HEK293 (cell line): ENCODE data around the gene LAMTOR4.
"Not testable (repeated sequence)": the region's sequence is repeated elsewhere in the genome, so short reads cannot be mapped to it uniquely, and the experiment has no call there.

Experiments
- CTCF ChIA-PET: fragments of 350-600 bp; formaldehyde crosslinking; extraction: SDS; loops from one replicate; lab custom pipeline; 2021; ENCODE audit warnings: antibody characterized with exemption; lab: Yijun Ruan, JAX
- POLR2A ChIA-PET: fragments of 300-600 bp; formaldehyde crosslinking; extraction: SDS; loops from one replicate; lab custom pipeline; 2020; ENCODE audit warnings: antibody characterized with exemption, inconsistent platforms; lab: Yijun Ruan, JAX
- H3K27ac ChIP-seq: fragments of 200-500 bp; sonication (Bioruptor generic); 2 replicates; pipeline ENCODE4 v1.5.1; 2014; ENCODE audit warnings: low read depth, low read length, control low read depth, inconsistent platforms; ENCODE audit errors: extremely low read depth
- H3K36me3 ChIP-seq, 2 experiments: fragments of 200-500 bp in 1 of 2; sonication (Bioruptor generic) in 1 of 2; 1 replicate in 1 of 2; 2 replicates in 1 of 2; pipeline ENCODE4 v1.5.1; 2014 to 2017; ENCODE audit warnings: inconsistent platforms in 2 of 2, low read length in 2 of 2; ENCODE audit not compliant: control insufficient read depth in 2 of 2, insufficient read depth in 1 of 2
- H3K4me1 ChIP-seq: fragments of 200-500 bp; sonication (Bioruptor generic); 2 replicates; pipeline ENCODE4 v1.5.1; 2014; ENCODE audit warnings: mild to moderate bottlenecking, low read length, inconsistent platforms; ENCODE audit not compliant: control insufficient read depth, insufficient read depth
- H3K4me3 ChIP-seq: 2 replicates; pipeline ENCODE4 v1.5.1; 2011; ENCODE audit warnings: low read depth, mild to moderate bottlenecking, control low read depth, low read length, moderate library complexity
- H3K9me3 ChIP-seq: fragments of 200-500 bp; sonication (Bioruptor generic); 2 replicates; pipeline ENCODE4 v1.5.1; 2014; ENCODE audit warnings: low read depth, low read length, inconsistent platforms; ENCODE audit not compliant: control insufficient read depth, insufficient read depth
- SCRT2 ChIP-seq: fragments of 450-650 bp; formaldehyde crosslinking; IDR thresholded peaks from 2 replicates; pipeline ENCODE4 v1.5.1; 2016; ENCODE audit warnings: missing biosample characterization, missing genetic modification characterization
- ZIC2 ChIP-seq: fragments of 450-650 bp; formaldehyde crosslinking; IDR thresholded peaks from 2 replicates; pipeline ENCODE4 v1.5.1; 2016; ENCODE audit warnings: missing biosample characterization, missing genetic modification characterization
- ZNF121 ChIP-seq: fragments of 450-650 bp; formaldehyde crosslinking; IDR thresholded peaks from 2 replicates; pipeline ENCODE4 v1.5.1; 2016; ENCODE audit warnings: missing biosample characterization, missing genetic modification characterization
- ZNF155 ChIP-seq: fragments of 450-650 bp; formaldehyde crosslinking; IDR thresholded peaks from 2 replicates; pipeline ENCODE4 v1.5.1; 2016; ENCODE audit warnings: missing biosample characterization, missing genetic modification characterization
- ZNF184 ChIP-seq: fragments of 450-650 bp; IDR thresholded peaks from 2 replicates; pipeline ENCODE4 v1.5.1; 2018; ENCODE audit warnings: missing biosample characterization, mild to moderate bottlenecking, missing genetic modification characterization
- ZNF211 ChIP-seq: fragments of 450-650 bp; formaldehyde crosslinking; IDR thresholded peaks from 2 replicates; pipeline ENCODE4 v1.5.1; 2016; ENCODE audit warnings: low read depth, missing biosample characterization, missing genetic modification characterization
- ZNF24 ChIP-seq: fragments of 450-650 bp; formaldehyde crosslinking; IDR thresholded peaks from 2 replicates; pipeline ENCODE4 v1.5.1; 2016; ENCODE audit warnings: missing biosample characterization, missing genetic modification characterization
- ZNF324 ChIP-seq: fragments of 450-650 bp; formaldehyde crosslinking; IDR thresholded peaks from 2 replicates; pipeline ENCODE4 v1.5.1; 2016; ENCODE audit warnings: missing biosample characterization, missing genetic modification characterization
- ZNF341 ChIP-seq: fragments of 450-650 bp; formaldehyde crosslinking; IDR thresholded peaks from 2 replicates; pipeline ENCODE4; 2016; ENCODE audit warnings: low read depth, missing biosample characterization, missing genetic modification characterization
- ZNF549 ChIP-seq: fragments of 450-650 bp; IDR thresholded peaks from 2 replicates; pipeline ENCODE4 v1.5.1; 2018; ENCODE audit warnings: missing biosample characterization, missing genetic modification characterization, mild to moderate bottlenecking, inconsistent platforms, moderate library complexity
- ZNF610 ChIP-seq: fragments of 450-650 bp; formaldehyde crosslinking; IDR thresholded peaks from 2 replicates; pipeline ENCODE4 v1.5.1; 2016; ENCODE audit warnings: missing biosample characterization, missing genetic modification characterization, borderline replicate concordance
- ZNF837 ChIP-seq: fragments of 450-650 bp; formaldehyde crosslinking; IDR thresholded peaks from 2 replicates; pipeline ENCODE4 v1.5.1; 2016; ENCODE audit warnings: missing biosample characterization, missing genetic modification characterization
- TF ChIP-seq, protein P1 (sequence below): fragments of 450-650 bp; formaldehyde crosslinking; IDR thresholded peaks from 2 replicates; pipeline ENCODE4 v1.5.1; 2016; ENCODE audit warnings: missing biosample characterization, missing genetic modification characterization
- TF ChIP-seq, protein P2 (sequence below): fragments of 450-650 bp; formaldehyde crosslinking; IDR thresholded peaks from 2 replicates; pipeline ENCODE4 v1.5.1; 2016; ENCODE audit warnings: missing biosample characterization, missing genetic modification characterization
- TF ChIP-seq, protein P3 (sequence below): fragments of 450-650 bp; formaldehyde crosslinking; IDR thresholded peaks from 2 replicates; pipeline ENCODE4 v1.5.1; 2016; ENCODE audit warnings: missing biosample characterization, missing genetic modification characterization
- TF ChIP-seq, protein P4 (sequence below): fragments of 450-650 bp; formaldehyde crosslinking; IDR thresholded peaks from 2 replicates; pipeline ENCODE4 v1.5.1; 2017; ENCODE audit warnings: missing biosample characterization, missing genetic modification characterization

LAMTOR4 gene

DNA sequence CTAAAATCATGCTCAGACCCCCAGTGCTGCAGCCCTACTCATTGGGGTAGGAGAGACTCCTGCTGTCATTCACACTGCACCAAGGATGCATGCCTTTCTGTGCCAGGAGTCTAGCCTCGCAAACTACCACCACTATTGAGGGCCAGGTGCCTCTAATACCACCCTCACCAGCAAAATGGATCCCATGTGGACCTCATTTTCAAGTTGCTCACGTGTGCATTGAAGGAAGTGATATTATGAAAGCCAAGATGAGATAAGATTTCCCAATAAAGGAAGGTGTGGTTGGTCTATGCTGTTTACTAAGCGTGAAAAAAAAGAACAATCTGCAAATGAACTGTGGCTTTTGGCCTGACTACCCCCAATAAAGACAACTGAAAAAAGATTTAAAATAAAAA lies 7.2 kb upstream of the LAMTOR4 start:
- POLR2A ChIA-PET = interaction anchor here (0.9 kb wide), 1 partner anchor 40 kb away, joined by 5 read pairs; the partner anchor contains the start of gene AP4M1
- no peak overlapping the region for H3K4me3 ChIP-seq
- CTCF ChIA-PET = interaction anchor here (1.5 to 2.6 kb wide), 2 partner anchors 10 to 13 kb away, joined by 8 to 33 read pairs; no protein-coding TSS in a partner anchor
- H3K27ac ChIP-seq = no peak overlapping the region
- no peaks in the 10 kb centered on the region for H3K9me3 ChIP-seq
- H3K36me3 ChIP-seq = no peaks in the 10 kb centered on the region
- TF ChIP-seq ZIC2 (no peak), ZNF211 (tag by site-specific recombination) (no peak), ZNF610 (tag by site-specific recombination) (no peak)
- TF ChIP-seq, all 188 proteins: peak for 0
- H3K4me1 ChIP-seq = no peaks in the 10 kb centered on the region

DNA sequence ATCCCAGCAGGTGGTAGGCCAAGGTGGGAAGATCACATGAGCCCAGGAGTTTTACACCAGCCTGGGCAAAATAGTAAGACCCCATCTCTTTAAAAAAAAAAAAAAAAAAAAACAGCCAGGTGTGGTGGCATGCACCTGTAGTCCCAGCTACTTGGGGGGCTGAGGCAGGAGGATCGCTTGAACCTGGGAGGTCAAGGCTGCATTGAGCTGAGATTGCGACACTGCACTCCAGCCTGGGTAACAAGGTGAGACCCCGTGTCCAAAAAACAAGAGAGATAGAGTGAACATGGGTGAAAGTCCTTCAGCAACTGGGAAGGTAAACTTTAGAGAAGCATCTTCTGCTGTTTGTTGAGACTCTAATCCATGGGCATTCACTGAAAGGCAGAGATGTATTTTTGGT lies 6.3 kb upstream of the LAMTOR4 start:
- POLR2A ChIA-PET = interaction anchor here (0.7 to 0.9 kb wide), 2 partner anchors 12 to 41 kb away, joined by 4 to 5 read pairs; partner anchors contain the start of gene AP4M1
- H3K4me1 ChIP-seq = no peaks in the 10 kb centered on the region

DNA sequence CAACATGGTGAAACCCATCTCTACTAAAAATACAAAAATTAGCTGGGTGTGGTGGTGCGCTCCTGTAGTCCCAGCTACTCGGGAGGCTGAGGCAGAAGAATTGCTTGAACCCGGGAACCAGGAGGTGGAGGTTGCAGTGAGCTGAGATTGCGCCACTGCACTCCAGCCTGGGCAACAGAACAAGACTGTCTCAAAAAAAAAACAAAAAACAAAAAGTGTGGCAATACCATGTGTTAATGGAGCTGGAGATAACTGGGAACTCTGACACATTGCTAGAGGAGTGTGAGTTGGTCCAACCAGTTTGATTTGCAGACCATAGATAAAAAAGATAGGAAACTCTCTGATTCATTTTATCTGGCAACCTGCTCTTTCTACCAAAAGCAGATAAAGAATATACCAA lies 2.4 kb upstream of the LAMTOR4 start:
- POLR2A ChIA-PET = interaction anchor here (0.7 kb wide), 2 partner anchors 10 to 14 kb away, joined by 3 read pairs; no protein-coding TSS in a partner anchor
- TF ChIP-seq, protein P1, sequence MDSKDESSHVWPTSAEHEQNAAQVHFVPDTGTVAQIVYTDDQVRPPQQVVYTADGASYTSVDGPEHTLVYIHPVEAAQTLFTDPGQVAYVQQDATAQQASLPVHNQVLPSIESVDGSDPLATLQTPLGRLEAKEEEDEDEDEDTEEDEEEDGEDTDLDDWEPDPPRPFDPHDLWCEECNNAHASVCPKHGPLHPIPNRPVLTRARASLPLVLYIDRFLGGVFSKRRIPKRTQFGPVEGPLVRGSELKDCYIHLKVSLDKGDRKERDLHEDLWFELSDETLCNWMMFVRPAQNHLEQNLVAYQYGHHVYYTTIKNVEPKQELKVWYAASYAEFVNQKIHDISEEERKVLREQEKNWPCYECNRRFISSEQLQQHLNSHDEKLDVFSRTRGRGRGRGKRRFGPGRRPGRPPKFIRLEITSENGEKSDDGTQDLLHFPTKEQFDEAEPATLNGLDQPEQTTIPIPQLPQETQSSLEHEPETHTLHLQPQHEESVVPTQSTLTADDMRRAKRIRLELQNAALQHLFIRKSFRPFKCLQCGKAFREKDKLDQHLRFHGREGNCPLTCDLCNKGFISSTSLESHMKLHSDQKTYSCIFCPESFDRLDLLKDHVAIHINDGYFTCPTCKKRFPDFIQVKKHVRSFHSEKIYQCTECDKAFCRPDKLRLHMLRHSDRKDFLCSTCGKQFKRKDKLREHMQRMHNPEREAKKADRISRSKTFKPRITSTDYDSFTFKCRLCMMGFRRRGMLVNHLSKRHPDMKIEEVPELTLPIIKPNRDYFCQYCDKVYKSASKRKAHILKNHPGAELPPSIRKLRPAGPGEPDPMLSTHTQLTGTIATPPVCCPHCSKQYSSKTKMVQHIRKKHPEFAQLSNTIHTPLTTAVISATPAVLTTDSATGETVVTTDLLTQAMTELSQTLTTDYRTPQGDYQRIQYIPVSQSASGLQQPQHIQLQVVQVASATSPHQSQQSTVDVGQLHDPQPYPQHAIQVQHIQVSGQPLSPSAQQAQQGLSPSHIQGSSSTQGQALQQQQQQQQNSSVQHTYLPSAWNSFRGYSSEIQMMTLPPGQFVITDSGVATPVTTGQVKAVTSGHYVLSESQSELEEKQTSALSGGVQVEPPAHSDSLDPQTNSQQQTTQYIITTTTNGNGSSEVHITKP (tag by site-specific recombination) = 0 out of 2 replicates have a peak, but pooled peaks have one; percentile 13

More for the DNA sequence above, 6.3 kb upstream of the LAMTOR4 start:
- no peak for TF ChIP-seq ZNF155 (tag by site-specific recombination)
- Histone ChIP-seq H3K4me3 (no peak overlapping the region), H3K27ac (no peak overlapping the region), H3K9me3 (no peaks in the 10 kb centered on the region), H3K36me3 (no peaks in the 10 kb centered on the region)
- CTCF ChIA-PET = interaction anchor here (0.6 to 2.6 kb wide), 2 partner anchors 11 to 74 kb away, joined by 3 to 33 read pairs; no protein-coding TSS in a partner anchor

DNA sequence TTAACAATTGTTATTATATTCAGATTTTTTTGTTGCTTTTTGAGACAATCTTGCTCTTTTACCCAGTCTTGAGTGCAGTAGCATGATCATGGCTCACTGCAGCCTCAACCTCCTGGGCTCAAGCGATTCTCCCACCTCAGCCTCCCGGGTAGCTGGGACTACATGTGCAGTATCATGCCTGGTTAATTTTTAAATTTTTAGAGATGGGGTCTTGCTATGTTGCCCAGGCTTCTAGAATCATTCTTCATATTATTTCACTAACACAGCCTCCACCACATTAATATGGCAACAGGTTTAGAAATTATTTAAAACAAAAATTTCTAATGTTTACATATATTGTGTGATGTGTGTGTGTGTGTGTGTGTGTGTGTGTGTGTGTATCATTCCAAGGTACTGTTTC lies 1.4 kb upstream of the LAMTOR4 start:
- Histone ChIP-seq H3K4me3 (no peak overlapping the region), H3K9me3 (no peaks in the 10 kb centered on the region), H3K27ac (no peak overlapping the region), H3K36me3 (peaks cover 11 to 13% of the 10 kb centered on the region in 2 experiments; a peak in 2 of 3 replicates), H3K4me1 (peaks cover 10% of the 10 kb centered on the region)
- POLR2A ChIA-PET = interaction anchor here (1.8 to 3.5 kb wide), 3 partner anchors 11 to 282 kb away, joined by 9 to 38 read pairs (median 13); partner anchors contain the start of genes GAL3ST4, MEPCE, TRAPPC14 and ZCWPW1
- CTCF ChIA-PET = interaction anchor here (0.7 to 3.2 kb wide), 4 partner anchors 12 to 63 kb away, joined by 3 to 11 read pairs (median 3); partner anchors contain the start of gene TRAPPC14
- TF ChIP-seq ZNF184 (tag by site-specific recombination) (no peak), ZNF324 (no peak), ZNF121 (peak; percentile 89), ZNF837 (tag by site-specific recombination) (no peak), ZNF24 (tag by site-specific recombination) (no peak), SCRT2 (tag by site-specific recombination) (peak; percentile 33; the same call in 1 of the 2 replicates), ZNF341 (tag by site-specific recombination) (no peak), ZNF549 (tag by site-specific recombination) (no peak)
- TF ChIP-seq, protein P2, sequence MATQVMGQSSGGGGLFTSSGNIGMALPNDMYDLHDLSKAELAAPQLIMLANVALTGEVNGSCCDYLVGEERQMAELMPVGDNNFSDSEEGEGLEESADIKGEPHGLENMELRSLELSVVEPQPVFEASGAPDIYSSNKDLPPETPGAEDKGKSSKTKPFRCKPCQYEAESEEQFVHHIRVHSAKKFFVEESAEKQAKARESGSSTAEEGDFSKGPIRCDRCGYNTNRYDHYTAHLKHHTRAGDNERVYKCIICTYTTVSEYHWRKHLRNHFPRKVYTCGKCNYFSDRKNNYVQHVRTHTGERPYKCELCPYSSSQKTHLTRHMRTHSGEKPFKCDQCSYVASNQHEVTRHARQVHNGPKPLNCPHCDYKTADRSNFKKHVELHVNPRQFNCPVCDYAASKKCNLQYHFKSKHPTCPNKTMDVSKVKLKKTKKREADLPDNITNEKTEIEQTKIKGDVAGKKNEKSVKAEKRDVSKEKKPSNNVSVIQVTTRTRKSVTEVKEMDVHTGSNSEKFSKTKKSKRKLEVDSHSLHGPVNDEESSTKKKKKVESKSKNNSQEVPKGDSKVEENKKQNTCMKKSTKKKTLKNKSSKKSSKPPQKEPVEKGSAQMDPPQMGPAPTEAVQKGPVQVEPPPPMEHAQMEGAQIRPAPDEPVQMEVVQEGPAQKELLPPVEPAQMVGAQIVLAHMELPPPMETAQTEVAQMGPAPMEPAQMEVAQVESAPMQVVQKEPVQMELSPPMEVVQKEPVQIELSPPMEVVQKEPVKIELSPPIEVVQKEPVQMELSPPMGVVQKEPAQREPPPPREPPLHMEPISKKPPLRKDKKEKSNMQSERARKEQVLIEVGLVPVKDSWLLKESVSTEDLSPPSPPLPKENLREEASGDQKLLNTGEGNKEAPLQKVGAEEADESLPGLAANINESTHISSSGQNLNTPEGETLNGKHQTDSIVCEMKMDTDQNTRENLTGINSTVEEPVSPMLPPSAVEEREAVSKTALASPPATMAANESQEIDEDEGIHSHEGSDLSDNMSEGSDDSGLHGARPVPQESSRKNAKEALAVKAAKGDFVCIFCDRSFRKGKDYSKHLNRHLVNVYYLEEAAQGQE (tag by site-specific recombination) = no peak
- TF ChIP-seq, protein P3, sequence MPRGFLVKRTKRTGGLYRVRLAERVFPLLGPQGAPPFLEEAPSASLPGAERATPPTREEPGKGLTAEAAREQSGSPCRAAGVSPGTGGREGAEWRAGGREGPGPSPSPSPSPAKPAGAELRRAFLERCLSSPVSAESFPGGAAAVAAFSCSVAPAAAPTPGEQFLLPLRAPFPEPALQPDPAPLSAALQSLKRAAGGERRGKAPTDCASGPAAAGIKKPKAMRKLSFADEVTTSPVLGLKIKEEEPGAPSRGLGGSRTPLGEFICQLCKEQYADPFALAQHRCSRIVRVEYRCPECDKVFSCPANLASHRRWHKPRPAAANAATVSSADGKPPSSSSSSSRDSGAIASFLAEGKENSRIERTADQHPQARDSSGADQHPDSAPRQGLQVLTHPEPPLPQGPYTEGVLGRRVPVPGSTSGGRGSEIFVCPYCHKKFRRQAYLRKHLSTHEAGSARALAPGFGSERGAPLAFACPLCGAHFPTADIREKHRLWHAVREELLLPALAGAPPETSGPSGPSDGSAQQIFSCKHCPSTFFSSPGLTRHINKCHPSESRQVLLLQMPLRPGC = no peak
- TF ChIP-seq, protein P4, sequence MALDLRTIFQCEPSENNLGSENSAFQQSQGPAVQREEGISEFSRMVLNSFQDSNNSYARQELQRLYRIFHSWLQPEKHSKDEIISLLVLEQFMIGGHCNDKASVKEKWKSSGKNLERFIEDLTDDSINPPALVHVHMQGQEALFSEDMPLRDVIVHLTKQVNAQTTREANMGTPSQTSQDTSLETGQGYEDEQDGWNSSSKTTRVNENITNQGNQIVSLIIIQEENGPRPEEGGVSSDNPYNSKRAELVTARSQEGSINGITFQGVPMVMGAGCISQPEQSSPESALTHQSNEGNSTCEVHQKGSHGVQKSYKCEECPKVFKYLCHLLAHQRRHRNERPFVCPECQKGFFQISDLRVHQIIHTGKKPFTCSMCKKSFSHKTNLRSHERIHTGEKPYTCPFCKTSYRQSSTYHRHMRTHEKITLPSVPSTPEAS = 0 out of 2 replicates have a peak, but pooled peaks have one; percentile 21

More for the DNA sequence above, 2.4 kb upstream of the LAMTOR4 start:
- H3K27ac ChIP-seq, H3K9me3 ChIP-seq, H3K36me3 ChIP-seq, H3K4me3 ChIP-seq: not testable (repeated sequence)
- H3K4me1 ChIP-seq = peaks cover 10% of the 10 kb centered on the region
- CTCF ChIA-PET = interaction anchor here (0.8 to 3.2 kb wide), 2 partner anchors 13 to 198 kb away, joined by 3 to 11 read pairs; no protein-coding TSS in a partner anchor
